HG03066 (cell line): ENCODE measurements around the gene RPTOR.

Experiments used
- ATAC-seq: cut with Tn5 transposase; IDR thresholded peaks from one replicate; pipeline ENCODE4 v1.9.1; 2021; ENCODE audit warnings: low read depth; ENCODE audit not compliant: unreplicated experiment

RPTOR gene

DNA sequence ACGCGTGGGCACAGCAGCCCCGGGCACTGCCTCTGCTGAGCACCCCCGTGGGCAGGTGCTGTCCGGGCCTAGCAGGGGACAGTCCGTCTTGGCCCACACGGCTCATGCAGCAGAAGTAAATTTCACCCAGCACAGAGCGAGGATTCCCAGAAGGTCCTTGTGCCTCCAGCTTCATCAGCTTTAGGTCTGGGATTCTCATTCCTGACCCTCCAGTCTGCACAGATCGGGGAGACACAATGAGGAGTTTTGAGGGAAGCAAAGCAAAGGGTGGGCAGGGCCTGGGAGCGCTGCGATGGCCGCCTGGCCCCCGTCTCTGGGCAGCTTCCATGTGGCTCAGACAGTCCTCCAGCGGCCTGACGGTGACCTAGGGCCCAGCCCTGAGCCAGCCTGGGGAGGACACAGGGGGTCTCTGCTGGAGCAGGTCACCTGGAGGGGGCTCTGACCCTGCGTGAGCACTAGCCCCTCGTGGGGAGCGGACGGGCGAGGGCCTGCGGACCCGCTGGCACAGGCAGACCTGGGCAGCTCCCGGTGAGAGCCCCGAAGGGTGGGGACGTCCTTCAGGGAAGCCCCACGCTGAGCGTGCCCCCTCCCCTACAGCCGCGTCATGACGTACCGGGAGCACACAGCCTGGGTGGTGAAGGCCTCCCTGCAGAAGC, 416.3 kb downstream of the RPTOR start:
- no peak for ATAC-seq

DNA sequence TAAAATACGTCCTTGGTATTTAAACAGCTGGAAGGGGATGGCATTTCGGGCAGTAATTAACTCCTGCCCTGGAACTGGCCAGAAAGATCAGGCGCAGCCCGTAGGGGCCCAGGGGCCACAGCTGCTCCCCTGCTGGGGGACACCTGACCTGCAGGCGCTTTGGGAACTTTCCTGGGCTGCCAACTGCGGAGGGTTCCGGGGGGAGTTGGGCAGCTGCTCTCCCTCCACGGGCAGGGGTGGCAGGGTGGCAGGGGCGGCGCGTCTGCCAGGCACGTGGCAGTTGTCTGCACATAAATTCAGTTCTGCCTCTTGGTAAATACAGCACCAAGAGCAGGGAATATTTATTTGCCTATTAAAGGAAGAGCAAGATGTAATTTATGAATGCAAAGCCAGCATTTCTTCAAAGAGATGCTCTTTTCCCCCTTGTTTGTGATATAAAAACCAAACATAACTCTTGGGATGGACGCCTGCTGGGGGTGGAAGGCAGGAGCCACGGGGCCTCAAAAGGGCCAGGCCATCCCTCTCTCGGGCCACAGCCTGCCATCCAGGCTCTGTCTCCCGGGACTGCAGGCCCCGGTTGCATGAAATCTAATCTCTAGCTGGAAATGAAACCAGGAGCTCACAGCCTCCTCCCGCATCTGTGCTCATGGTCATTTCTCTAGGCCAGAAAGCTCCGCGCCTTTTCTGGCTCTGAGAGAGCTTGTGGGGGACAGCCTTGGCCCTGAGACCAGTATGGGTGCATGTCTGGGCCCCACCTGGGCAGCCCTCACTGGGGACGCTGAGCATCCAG, 417.1 kb downstream of the RPTOR start:
- ATAC-seq: no peak

DNA sequence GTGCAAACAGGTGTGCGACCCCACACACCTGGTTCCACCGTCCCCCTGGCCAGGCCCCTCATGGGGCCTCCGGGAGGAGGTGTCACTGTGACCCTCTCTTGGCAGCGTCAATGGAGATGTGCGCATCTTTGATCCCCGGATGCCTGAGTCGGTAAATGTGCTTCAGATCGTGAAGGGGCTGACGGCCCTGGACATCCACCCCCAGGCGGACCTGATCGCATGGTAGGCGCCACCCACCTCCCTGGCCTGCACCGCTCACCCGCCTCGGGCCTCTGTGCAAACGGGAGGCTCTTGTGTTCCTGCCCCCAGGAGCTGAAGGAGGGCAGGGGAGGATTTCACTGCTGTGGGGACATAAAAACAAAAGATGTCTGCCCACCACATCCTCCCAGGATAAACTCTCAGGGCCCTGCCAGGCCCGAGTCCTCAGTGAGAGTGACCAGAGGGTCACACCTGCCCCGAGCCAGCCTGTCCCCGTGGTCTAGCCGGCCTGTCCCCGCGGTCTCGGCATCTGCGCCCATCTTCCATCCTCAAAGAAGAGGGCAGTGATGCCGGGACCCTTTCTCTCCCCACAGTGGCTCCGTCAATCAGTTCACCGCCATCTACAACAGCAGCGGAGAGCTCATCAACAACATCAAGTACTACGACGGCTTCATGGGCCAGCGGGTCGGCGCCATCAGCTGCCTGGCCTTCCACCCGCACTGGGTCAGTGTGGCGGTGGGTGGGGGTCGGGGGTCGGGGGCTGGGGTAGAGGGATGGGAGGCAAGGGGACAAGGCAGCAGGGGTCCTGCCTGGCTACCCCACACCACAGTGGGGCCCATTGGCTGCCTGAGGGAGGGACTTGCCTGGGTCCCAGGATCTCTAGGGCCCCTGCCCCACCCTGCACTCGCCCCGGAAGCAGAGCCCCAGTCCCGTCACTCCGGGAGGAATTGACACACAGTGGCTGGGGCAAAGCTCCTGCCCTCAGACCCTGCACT, 418.0 kb downstream of the RPTOR start:
- no peak for ATAC-seq

DNA sequence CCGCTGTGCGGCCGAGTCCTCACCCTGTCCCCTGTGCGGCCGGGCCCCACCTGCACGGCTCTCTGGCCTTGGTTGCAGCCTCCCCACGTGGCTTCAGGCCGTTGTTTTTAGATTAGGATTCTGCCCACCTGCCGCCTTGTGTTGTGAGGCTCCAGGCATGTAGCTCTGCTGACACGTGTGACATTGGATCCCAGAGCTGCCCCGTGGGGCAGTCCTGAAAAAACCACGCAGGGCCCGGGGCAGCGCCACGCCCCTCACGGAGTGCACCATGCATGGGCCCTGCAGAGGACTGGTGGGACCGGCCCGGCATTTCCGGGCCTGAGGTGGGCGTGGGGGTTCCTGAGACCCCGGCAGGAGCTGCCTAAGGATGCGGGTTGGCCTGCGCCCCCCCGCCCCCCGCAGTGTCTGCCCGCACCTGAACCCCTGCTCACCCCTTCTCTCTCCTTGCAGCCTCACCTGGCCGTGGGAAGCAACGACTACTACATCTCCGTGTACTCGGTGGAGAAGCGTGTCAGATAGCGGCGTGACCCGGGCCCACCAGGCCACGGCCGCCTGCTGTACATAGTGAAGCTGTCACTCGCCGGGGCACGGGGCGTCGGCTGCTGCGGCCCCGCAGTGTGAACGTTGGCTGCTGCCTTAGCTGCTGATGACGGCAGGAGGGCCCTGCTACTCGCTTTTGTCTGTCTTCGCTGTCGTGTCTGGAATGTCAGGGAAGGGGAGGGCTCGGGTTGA, 419.3 kb downstream of the RPTOR start:
- ATAC-seq: no peak

DNA sequence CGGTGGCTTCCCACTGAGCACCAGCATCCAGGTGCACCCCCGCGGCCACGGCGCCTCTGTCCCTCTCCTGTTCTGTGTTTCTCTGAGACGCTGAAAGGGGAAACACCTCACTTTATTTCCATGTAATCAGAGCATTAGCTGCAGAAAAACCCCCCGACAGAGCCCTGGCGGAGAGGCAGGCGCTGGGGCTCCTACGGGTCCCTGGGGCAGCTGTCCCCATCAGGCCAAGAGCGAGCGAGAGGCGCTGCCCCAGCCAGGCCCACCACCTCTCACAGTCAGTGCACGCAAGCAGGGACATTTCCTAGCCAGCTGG, 419.9 kb downstream of the RPTOR start:
- ATAC-seq: no peak

DNA sequence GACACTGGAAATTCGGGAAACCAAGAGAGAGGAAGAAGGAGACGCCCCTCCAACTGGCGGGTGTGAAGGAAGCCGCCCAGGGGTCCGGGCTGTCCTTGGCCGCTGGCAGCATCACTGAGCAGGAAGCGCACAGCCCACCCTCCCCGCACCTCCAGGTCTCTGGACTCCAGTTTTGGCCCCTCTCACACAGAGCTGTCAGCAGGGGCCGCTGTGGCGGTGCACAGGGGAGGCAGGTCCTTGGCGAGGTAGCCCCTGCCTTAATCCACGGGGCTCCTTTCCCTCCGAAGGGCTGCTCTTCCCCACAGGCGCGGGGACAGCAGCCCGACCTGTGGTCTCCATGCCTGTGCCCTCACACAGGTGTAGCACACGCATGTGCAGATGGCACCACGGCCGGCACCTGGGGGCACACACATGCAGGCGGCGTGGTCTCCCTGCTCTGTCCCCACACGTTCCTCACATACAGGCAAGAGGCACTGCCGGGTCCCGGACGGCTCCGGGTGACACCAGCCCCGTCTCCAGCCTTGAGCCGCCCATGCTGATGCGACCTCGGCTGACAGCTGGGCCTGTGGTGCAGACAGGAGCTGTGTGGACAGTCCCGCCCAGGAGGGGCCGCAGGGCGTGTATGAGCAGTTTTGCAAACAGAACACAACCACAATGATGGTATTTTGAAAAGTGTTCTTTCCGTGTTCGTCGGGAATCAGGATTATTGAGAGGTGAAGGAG, 420.4 kb downstream of the RPTOR start:
- no peak for ATAC-seq

DNA sequence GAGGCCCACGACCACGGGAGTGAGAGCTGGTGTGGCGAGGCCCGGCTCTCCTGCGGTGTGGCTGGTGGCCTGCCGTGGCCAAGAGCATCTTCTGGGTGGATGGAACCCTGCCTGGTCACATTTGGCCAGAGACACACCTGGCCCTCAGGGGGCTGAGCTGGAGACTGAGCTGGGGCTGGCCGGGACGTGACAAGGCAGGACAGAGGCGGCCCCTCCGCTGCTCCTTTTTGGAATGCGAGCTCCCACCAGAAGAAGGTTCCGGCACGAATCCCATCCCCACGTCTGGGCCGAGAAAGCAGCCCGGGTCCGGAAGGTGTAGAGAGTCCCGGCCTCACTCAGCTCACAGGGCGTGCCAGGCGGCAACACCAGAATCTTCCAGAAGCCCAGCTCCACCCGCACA, 421.0 kb downstream of the RPTOR start:
- no peak for ATAC-seq

DNA sequence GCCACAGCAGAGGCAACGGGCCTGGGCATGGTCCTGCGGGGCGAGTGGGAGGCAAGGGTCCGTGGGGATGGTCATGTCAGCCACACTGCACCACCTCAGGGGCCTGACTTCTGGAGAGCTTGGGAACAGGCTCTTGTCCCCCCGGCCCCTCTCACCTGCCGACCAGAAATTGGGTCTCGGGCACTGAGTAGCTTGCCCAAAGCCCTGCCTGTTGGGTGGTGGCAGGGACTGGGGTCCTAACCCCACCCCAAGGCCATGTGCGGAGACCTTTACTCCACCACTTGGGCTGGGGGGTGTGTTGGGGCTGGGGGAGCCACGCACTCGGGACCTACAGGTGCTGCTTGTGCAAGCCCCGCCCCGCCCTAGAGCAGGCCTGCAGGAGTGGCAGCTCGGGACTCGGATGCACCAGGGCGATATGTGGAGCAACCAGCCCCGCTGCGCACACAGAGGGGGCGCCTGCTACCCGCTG, 422.8 kb downstream of the RPTOR start:
- ATAC-seq: no peak

DNA sequence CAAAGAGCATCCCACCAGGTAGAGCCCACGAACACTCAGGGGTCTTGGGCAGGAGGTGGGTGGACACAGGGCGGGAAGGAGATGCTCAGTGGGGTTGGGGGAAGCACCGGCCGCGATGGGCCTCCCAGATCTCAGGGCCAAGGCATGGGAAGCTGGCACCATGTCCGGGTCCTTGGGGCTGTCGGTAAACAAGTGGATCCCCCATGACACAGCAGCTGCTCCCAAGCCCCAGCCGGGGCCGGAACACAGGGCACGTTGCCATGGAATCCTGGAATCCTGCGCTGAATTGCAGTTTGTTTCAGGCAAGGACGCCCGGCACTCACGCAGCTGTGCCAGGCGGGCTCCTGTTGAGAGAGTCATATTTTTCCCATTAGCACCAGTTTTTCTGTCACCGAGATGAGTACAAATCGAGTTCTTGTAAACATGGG, 424.0 kb downstream of the RPTOR start:
- no peak for ATAC-seq

DNA sequence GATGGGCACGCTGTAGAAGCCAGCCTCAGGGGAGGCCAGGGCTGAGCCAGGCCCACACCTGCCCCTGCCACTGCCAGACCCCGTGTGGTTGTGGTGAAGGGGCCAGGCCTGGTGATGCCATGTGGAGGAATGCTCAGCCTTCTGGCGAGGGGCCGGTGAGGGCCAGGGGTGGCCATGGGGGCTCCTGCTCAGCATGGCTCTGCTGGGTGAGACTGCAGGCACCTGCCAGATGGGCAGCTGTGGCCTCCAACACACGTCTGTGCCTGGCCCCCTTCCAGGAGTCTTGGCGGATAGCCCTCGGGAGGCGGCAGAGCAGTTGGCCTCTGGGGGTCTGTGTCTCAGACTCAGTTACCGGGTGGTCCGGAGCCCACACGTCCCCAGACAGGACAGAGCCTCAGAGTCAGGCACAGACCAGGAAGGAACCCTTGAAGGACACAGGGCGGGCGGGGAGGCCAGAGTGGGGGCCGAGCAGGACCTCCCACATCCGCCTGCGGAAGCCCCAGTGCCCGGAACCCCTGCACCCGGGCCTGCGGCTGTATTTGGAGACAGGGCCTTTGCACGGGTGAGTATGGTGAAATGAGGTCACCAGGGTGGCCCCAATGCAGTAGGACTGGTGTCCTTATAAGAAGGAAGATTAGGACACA, 424.5 kb downstream of the RPTOR start:
- ATAC-seq: no peak

DNA sequence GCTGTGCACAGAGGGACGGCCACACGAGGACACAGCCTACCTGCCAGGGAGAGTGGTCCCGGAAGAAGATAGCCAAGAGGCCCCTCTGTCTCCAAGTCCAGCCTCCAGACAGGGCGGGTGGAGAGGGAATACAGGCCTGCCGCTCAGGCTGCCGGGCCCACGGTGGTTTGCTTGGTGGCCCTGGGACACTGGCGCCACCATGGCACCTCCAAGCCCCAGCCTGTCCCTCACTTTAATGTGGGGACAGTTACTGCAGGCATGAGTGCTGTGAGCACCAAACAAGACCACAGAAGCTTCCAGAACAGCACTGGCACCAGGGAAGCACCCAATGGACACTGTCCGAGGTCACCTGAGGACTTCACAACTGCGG, 425.0 kb downstream of the RPTOR start:
- no peak for ATAC-seq

DNA sequence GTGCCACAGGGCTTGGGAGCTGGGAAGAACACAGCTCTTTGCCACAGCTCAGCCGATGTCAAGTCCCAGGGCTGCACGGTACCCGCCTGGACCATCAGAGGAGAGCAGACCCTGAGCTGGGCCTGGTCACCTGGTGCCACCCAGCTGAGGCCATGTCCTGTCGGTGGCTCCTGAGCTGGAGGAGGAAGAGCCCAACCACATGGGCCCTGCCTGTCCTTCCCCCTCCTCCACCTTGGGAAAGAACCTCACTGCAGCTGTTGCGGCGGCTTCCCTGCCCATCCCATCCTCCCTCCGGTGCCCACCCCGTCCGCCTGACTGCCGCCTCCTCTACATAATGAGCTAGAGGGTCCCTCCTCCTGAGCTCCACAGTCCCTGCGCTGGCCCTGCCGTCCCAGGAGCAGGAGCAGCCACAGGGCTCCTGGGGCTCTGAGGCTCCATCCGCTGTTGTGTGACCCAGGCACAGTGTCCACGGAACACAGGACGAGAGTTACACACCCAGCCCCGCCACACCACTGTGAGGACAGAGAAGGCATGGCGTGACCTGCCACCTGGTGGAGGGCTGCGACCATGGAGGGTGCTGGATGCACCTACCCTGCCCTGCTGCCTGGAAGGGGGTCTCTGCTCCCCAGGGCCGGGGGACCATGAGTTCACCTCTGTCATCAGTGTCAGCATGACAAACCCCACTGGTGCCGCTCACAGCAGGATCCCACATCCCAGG, 425.6 kb downstream of the RPTOR start:
- no peak for ATAC-seq

DNA sequence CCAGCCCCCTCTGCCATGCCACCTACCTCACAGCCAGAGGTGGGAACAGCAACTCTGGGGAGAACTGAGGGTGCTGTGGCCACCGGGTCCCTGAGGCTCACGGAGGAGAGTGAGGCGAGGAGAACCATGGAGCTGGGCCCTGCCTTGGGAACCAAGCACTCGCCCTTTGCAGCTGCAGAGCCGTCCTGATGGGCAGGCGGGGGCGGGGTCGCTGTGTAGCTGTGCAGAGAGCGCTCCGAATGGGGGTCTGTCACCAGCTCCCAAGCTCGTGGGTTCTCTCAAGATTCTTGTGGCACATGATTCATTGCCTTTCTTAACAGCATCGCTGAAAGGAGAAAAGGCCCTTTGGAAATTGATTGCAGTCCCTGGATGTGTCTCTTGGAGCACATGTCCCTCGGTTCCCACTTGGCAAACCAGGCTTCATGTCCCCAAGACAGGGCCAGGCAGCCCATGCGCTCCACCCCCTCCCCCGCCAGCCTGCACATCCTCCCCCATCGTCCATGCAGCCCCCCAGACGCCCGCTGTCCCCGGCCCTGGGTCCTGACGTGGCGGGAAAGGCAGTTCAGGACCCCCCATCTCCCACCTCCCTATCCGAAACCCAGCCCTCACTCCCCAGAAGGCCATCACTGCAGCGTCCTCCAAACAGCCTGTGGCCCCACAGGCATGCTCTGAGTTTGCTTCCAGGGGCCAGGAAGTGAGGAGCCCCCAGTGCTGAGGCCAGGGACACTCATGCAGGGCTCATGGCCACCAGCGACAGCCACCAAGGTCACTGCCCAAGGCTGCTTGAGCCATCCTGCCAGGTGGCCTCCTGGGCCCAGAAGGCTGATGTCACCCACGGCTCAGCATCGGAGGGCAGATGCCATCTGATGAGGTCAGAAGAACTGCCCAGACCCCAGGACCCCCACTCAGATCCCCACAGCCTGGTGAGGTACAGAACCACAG, 426.4 kb downstream of the RPTOR start:
- ATAC-seq: no peak

DNA sequence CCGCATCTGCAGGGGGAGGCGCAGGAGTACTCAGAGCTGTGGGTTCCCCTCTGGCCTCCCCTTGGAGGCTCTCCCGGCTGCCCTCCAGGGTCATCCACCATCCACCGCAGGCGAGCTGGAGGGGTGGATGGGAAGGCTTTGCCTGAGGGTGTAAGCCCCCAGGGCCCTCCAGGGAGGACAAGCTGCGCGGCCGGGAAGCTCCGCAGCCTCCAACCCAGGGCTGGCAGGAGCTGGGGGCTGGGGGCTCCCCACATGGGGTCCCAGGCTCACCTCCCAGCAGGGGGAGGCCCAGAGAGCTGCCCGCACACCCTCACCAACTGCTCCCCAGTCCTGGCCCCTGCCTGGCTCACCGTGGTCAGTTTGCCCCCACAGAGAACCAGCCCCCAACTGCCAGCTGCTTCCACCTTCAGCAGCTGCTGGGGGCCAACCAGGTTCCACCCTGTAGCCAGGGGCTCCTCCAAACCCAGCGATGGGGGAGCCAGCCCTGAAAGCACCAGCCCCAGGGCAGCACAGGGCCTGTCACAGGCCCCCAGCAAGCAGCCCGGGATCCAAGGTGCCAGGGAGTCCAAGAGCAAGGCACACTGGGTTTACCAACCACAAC, 427.2 kb downstream of the RPTOR start:
- ATAC-seq: no peak

DNA sequence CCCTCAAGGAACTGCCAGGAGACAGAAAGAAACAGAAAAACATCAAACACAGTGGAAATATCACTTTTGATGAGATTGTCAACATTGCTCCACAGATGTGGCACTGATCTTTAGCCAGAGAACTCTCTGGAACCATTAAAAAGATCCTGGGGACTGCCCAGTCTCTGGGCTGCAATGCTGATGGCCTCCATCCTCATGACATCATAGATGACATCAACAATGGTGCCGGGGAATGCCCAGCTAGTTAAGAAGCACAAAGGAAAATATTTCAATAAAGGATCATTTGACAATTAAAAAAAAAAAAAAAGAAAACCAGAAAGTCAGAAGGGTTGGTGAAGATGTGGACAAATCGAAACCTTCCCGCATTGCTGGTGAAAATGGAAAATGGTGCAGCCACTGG, 432.1 kb downstream of the RPTOR start:
- no peak for ATAC-seq

DNA sequence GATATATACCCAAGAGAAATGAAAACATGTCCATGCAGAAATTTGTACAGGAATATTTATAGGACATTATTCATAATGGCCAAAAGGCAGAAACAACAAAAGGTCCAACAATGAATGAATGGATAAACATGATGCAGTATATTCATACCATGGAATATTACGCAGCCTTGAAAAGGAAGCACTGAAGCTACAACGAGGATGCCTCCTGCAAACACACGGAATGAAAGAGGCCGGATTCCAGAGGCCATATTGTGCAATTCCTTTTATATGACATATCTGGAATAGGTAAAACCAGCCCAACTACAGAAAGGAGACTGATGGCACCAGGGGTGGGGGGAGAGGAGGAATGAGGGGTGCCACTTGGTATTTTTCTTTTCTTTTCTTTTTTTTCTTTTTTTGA, 432.5 kb downstream of the RPTOR start:
- ATAC-seq: no peak
